Tibial artery (tissue), 4 donors: ENCODE measurements around the gene RSPH4A.

Experiments used
- DNase-seq, 2 donors: peaks; one replicate each; pipeline ENCODE4 v3.0.0-alpha.2; 2019
- H3K27ac ChIP-seq, 2 donors: fragments of 200-600 bp; sonication (generic) in 1 of 2; 1 replicate in 1 of 2; 2 replicates in 1 of 2; pipeline ENCODE4 v1.5.1; 2018 to 2019; ENCODE audit warnings: mild to moderate bottlenecking in 1 of 2
- H3K27me3 ChIP-seq, 2 donors: fragments of 200-600 bp; sonication (generic) in 1 of 2; one replicate each; pipeline versions ENCODE4 v1.5.1 to v1.6.0; 2016 to 2019
- H3K36me3 ChIP-seq, 3 donors: fragments of 200-600 bp; sonication (generic) in 2 of 3; one replicate each; pipeline ENCODE4 v1.5.1; 2016 to 2019; ENCODE audit warnings: mild to moderate bottlenecking in 2 of 3
- H3K4me1 ChIP-seq, 4 donors: fragments of 200-600 bp; sonication (generic) in 2 of 4; 1 replicate in 3 of 4; 2 replicates in 1 of 4; pipeline ENCODE4 v1.5.1; 2016 to 2019
- H3K4me3 ChIP-seq, 2 donors: fragments of 200-600 bp; sonication (generic) in 1 of 2; 1 replicate in 1 of 2; 2 replicates in 1 of 2; pipeline ENCODE4 v1.5.1; 2018 to 2019; ENCODE audit warnings: mild to moderate bottlenecking in 2 of 2
- H3K9me3 ChIP-seq, 3 donors: fragments of 200-600 bp; sonication (generic) in 1 of 3; one replicate each; pipeline ENCODE4 v1.5.1; 2016 to 2019
- CTCF ChIP-seq, 2 experiments: fragments of 200-600 bp in 1 of 2; fragments of 450-650 bp in 1 of 2; IDR thresholded peaks; one replicate each; pipeline ENCODE4 v1.5.1; 2017 to 2019; ENCODE audit warnings: antibody characterized with exemption in 2 of 2, mild to moderate bottlenecking in 1 of 2, moderate library complexity in 1 of 2
- intact Hi-C: fragments of 100-400 bp; cut with DNase I; formaldehyde crosslinking; loops from one replicate; pipeline ENCODE4 v1.15.0; 2023; ENCODE audit warnings: low total_unique reads

The RSPH4A gene

GRCh38 chr6:116629563-116629981, 13.3 kb downstream of the RSPH4A start:
- no peaks in the 10 kb centered on the region for H3K4me1 ChIP-seq
- TF ChIP-seq CTCF (IDR thresholded peaks at IDR 0.05) = no peak
- no peaks in the 10 kb centered on the region for H3K9me3 ChIP-seq
- no peak overlapping the region for H3K4me3 ChIP-seq
- DNase-seq = no peak
- H3K27ac ChIP-seq = no peak overlapping the region
- intact Hi-C loops = no loop called here
- peaks cover 0 to 11% (median 9%) of the 10 kb centered on the region in 3 donors for H3K36me3 ChIP-seq
- H3K27me3 ChIP-seq = no peaks in the 10 kb centered on the region

- H3K9me3 ChIP-seq = no peaks in the 10 kb centered on the region
- H3K4me1 ChIP-seq = no peaks in the 10 kb centered on the region
- intact Hi-C loops = no loop called here
- no peak overlapping the region for H3K4me3 ChIP-seq
- no peak for DNase-seq
- TF ChIP-seq CTCF (IDR thresholded peaks at IDR 0.05) = no peak
- no peaks in the 10 kb centered on the region for H3K27me3 ChIP-seq
- no peak overlapping the region for H3K27ac ChIP-seq
- H3K36me3 ChIP-seq = peaks cover 0 to 12% (median 9%) of the 10 kb centered on the region in 3 donors
These were observed 15.2 kb downstream of the RSPH4A start for GRCh38 chr6:116631379-116631990.

DNA sequence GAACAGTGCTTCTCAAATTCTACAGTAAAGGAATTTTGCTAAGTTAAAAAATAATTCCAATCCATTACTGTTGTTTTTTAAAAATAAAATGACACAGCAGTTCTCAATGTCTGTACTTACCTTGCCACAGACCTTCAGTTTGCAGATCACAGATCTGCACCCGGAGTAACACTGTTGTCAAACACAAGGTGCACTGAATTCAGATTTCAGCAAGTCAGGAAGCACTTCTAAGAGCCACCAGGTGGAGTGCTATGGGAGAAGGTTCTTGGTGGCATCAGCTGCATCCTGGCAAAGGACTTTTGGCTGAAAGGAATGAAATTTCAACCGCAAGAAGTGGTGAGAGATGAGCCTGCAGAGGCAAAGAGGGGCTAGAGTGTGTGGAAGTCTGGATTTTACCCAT, 17.4 kb downstream of the RSPH4A start:
- H3K36me3 ChIP-seq = peaks cover 0 to 14% (median 9%) of the 10 kb centered on the region in 3 donors
- H3K27ac ChIP-seq = no peak overlapping the region
- no peak overlapping the region for H3K4me3 ChIP-seq
- H3K27me3 ChIP-seq = no peaks in the 10 kb centered on the region
- no peaks in the 10 kb centered on the region for H3K4me1 ChIP-seq
- intact Hi-C loops = no loop called here
- no peak for TF ChIP-seq CTCF (IDR thresholded peaks at IDR 0.05)
- DNase-seq = no peak
- no peaks in the 10 kb centered on the region for H3K9me3 ChIP-seq

DNA sequence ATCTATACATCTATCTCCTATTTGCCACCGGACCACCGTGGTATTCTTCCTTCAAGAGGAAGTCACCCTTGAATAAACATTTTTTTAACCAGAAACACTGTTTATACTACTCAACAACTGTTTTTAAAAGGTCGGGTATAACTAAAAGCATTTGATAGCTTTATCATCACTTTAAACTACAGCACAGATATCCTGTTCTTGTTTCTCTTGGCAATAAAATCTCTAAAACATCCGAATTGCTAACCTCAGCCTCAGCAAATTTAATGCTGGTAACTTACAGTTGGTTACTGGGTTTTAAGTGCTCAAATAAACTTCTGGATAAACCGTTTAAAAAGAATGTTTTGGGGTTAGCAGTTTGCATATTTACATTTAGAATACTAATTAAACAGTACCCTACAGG, 31.9 kb downstream of the RSPH4A start:
- H3K4me3 ChIP-seq = no peak overlapping the region
- no peaks in the 10 kb centered on the region for H3K27me3 ChIP-seq
- no peaks in the 10 kb centered on the region for H3K4me1 ChIP-seq
- no peak overlapping the region for H3K27ac ChIP-seq
- no peak for TF ChIP-seq CTCF (IDR thresholded peaks at IDR 0.05)
- intact Hi-C loops = no loop called here
- H3K36me3 ChIP-seq = peaks cover 8 to 26% (median 20%) of the 10 kb centered on the region in 3 donors
- DNase-seq = no peak
- no peaks in the 10 kb centered on the region for H3K9me3 ChIP-seq

DNA sequence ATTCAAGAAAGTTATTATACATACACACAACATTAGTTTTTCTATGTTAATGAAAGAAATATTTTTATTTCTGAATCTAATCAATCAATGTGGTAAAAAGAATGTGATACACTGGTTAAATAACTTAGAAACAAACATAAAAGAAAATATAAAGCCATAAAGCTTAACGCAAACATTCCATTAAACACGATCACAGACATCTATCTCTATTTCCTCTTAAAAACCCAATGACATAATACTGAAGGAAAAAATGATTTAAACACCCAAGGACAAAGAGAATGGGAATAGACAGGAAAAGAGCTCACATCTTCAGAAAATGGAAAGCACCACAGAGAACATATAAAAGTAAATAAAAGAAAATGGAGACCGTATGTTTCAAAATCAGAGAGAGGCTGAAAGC, 32.9 kb downstream of the RSPH4A start:
- Histone ChIP-seq H3K4me1 (no peaks in the 10 kb centered on the region), H3K4me3 (no peak overlapping the region), H3K9me3 (no peaks in the 10 kb centered on the region), H3K27ac (no peak overlapping the region), H3K36me3 (peaks cover 8 to 26% (median 20%) of the 10 kb centered on the region in 3 donors), H3K27me3 (no peaks in the 10 kb centered on the region)
- TF ChIP-seq CTCF (IDR thresholded peaks at IDR 0.05) = no peak
- intact Hi-C loops = no loop called here
- no peak for DNase-seq

GRCh38 chr6:116651916-116652315, 35.6 kb downstream of the RSPH4A start:
- intact Hi-C loops = no loop called here
- no peaks in the 10 kb centered on the region for H3K4me1 ChIP-seq
- no peak overlapping the region for H3K27ac ChIP-seq
- H3K36me3 ChIP-seq = peaks cover 8 to 28% (median 12%) of the 10 kb centered on the region in 3 donors
- no peaks in the 10 kb centered on the region for H3K9me3 ChIP-seq
- TF ChIP-seq CTCF (IDR thresholded peaks at IDR 0.05) = no peak
- H3K4me3 ChIP-seq = no peak overlapping the region
- DNase-seq = no peak
- no peaks in the 10 kb centered on the region for H3K27me3 ChIP-seq
